ENCODE measurements around the gene ZFAND2B. TPM values are rescaled to one million over a fixed set of nuclear protein-coding genes. Genes with fewer than 3 reads are reported as not detected.

Gene ZFAND2B
- total RNA-seq, 6 donors from 2014 or later: 38.7 to 59.7 (median 43.3) TPM

GRCh38 chr2:219207884-219208740 is 1.5 kb downstream of the ZFAND2B start:
- H3K4me1 ChIP-seq: peaks cover 17 to 23% (median 20%) of the 10 kb centered on the region in 4 donors
- DNase-seq (peak in 1 of 2 donors; percentile 57), ATAC-seq (ENCODE audit: low FRiP score in 2 of 2) (no peak)
- no peaks in the 10 kb centered on the region for H3K9me3 ChIP-seq
- H3K27ac ChIP-seq: peak overlapping the region; percentile 91 to 98 (median 96)
- peak overlapping the region in 2 of 4 donors; percentile 80 to 95 for H3K4me3 ChIP-seq
- peaks cover 0 to 43% (median 24%) of the 10 kb centered on the region in 4 donors for H3K36me3 ChIP-seq
- TF ChIP-seq EP300 (IDR thresholded peaks at IDR 0.05) (no peak), CTCF (IDR thresholded peaks at IDR 0.05) (no peak), POLR2AphosphoS5 (IDR thresholded peaks at IDR 0.05) (no peak), POLR2A (IDR thresholded peaks at IDR 0.05) (no peak)
- no peaks in the 10 kb centered on the region for H3K27me3 ChIP-seq
- WGBS, 2 donors: 56 to 71% methylated on average over 17 of the region's 17 CpGs

GRCh38 chr2:219209236-219210195 is 2.9 kb downstream of the ZFAND2B start:
- Histone ChIP-seq H3K9me3 (no peaks in the 10 kb centered on the region), H3K4me3 (no peak overlapping the region), H3K36me3 (peaks cover 0 to 54% (median 30%) of the 10 kb centered on the region in 4 donors), H3K4me1 (peaks cover 17 to 23% (median 20%) of the 10 kb centered on the region in 4 donors), H3K27me3 (no peaks in the 10 kb centered on the region), H3K27ac (peak overlapping the region in 1 of 4 donors; percentile 31)
- TF ChIP-seq POLR2AphosphoS5 (IDR thresholded peaks at IDR 0.05): no peak
- no peak for TF ChIP-seq POLR2A (IDR thresholded peaks at IDR 0.05)
- TF ChIP-seq CTCF (IDR thresholded peaks at IDR 0.05): no peak
- TF ChIP-seq EP300 (IDR thresholded peaks at IDR 0.05): no peak
- no peak for ATAC-seq (ENCODE audit: low FRiP score in 2 of 2)
- 64 to 74% methylated on average over 18 of the region's 18 CpGs for WGBS, 2 donors
- DNase-seq: no peak

- TF ChIP-seq EP300 (IDR thresholded peaks at IDR 0.05) (no peak), POLR2A (IDR thresholded peaks at IDR 0.05) (no peak), CTCF (IDR thresholded peaks at IDR 0.05) (no peak), POLR2AphosphoS5 (IDR thresholded peaks at IDR 0.05) (no peak)
- H3K27me3 ChIP-seq: no peaks in the 10 kb centered on the region
- H3K9me3 ChIP-seq: no peaks in the 10 kb centered on the region
- H3K4me3 ChIP-seq: no peak overlapping the region
- ATAC-seq (ENCODE audit: low FRiP score in 2 of 2) (no peak), DNase-seq (peak in 1 of 2 donors; percentile 49)
- H3K27ac ChIP-seq: peak overlapping the region in 1 of 4 donors; percentile 5
- H3K36me3 ChIP-seq: peaks cover 0 to 62% (median 33%) of the 10 kb centered on the region in 4 donors
- WGBS, 2 donors: 92 to 95% methylated on average over 21 to 24 of the region's 24 CpGs
- peaks cover 17 to 23% (median 20%) of the 10 kb centered on the region in 4 donors for H3K4me1 ChIP-seq
Observed at GRCh38 chr2:219210196-219210885, 3.8 kb downstream of the ZFAND2B start.

- H3K27ac ChIP-seq: no peak overlapping the region
- no peak overlapping the region for H3K4me3 ChIP-seq
- DNase-seq (no peak), ATAC-seq (ENCODE audit: low FRiP score in 2 of 2) (no peak)
- peaks cover 0 to 63% (median 34%) of the 10 kb centered on the region in 4 donors for H3K36me3 ChIP-seq
- no peaks in the 10 kb centered on the region for H3K9me3 ChIP-seq
- WGBS, 2 donors: 88 to 91% methylated on average over 5 to 9 of the region's 9 CpGs
- H3K27me3 ChIP-seq: no peaks in the 10 kb centered on the region
- TF ChIP-seq CTCF (IDR thresholded peaks at IDR 0.05) (no peak), EP300 (IDR thresholded peaks at IDR 0.05) (no peak), POLR2A (IDR thresholded peaks at IDR 0.05) (no peak), POLR2AphosphoS5 (IDR thresholded peaks at IDR 0.05) (no peak)
- peaks cover 16 to 21% (median 18%) of the 10 kb centered on the region in 4 donors for H3K4me1 ChIP-seq
Observed at GRCh38 chr2:219210886-219211362, 4.3 kb downstream of the ZFAND2B start.

All from upper lobe of left lung (tissue), 6 donors.